Measurements from ENCODE around the gene KCNE4. TPM values are rescaled to one million over a fixed set of nuclear protein-coding genes. Genes with fewer than 3 reads are reported as not detected.

KCNE4 gene
- total RNA-seq, 1 donor from 2014 or later, result not detected

DNA sequence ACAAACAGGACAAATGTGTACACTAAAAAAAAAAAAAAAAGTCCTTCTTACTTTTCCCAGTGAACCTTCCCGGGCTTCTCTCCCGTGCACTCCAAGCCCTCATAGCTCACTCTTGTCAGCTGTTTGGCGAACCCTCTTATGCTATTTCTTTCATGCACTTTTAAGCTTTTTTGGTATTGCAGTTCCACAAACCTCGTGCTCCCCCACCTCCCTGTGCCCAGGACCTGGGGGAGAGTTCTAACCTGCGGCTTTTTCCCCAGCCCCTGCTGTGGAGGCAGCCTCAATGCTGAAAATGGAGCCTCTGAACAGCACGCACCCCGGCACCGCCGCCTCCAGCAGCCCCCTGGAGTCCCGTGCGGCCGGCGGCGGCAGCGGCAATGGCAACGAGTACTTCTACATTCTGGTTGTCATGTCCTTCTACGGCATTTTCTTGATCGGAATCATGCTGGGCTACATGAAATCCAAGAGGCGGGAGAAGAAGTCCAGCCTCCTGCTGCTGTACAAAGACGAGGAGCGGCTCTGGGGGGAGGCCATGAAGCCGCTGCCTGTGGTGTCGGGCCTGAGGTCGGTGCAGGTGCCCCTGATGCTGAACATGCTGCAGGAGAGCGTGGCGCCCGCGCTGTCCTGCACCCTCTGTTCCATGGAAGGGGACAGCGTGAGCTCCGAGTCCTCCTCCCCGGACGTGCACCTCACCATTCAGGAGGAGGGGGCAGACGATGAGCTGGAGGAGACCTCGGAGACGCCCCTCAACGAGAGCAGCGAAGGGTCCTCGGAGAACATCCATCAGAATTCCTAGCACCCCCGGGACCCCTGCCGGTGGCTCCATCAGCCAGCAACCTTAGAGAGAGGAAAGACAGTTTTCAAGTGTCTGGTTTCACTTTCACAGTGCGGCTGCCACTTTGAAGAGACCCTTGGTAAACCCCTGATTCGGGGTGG lies 826 bp downstream of the KCNE4 start:
- Mint-ChIP-seq H3K36me3 (ENCODE audit: unreplicated experiment) (no peaks in the 10 kb centered on the region), H3K27me3 (ENCODE audit: unreplicated experiment) (no peaks in the 10 kb centered on the region), H3K4me3 (ENCODE audit: unreplicated experiment) (no peak overlapping the region), H3K27ac (ENCODE audit: unreplicated experiment) (no peak overlapping the region), H3K4me1 (ENCODE audit: low read depth, unreplicated experiment) (peaks cover 4% of the 10 kb centered on the region), H3K9me3 (ENCODE audit: unreplicated experiment) (peaks cover 2% of the 10 kb centered on the region)
- no peak for DNase-seq
- TF ChIP-seq, protein P1, sequence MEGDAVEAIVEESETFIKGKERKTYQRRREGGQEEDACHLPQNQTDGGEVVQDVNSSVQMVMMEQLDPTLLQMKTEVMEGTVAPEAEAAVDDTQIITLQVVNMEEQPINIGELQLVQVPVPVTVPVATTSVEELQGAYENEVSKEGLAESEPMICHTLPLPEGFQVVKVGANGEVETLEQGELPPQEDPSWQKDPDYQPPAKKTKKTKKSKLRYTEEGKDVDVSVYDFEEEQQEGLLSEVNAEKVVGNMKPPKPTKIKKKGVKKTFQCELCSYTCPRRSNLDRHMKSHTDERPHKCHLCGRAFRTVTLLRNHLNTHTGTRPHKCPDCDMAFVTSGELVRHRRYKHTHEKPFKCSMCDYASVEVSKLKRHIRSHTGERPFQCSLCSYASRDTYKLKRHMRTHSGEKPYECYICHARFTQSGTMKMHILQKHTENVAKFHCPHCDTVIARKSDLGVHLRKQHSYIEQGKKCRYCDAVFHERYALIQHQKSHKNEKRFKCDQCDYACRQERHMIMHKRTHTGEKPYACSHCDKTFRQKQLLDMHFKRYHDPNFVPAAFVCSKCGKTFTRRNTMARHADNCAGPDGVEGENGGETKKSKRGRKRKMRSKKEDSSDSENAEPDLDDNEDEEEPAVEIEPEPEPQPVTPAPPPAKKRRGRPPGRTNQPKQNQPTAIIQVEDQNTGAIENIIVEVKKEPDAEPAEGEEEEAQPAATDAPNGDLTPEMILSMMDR (IDR thresholded peaks at IDR 0.05; ENCODE audit: partially characterized antibody, unreplicated experiment), result no peak

DNA sequence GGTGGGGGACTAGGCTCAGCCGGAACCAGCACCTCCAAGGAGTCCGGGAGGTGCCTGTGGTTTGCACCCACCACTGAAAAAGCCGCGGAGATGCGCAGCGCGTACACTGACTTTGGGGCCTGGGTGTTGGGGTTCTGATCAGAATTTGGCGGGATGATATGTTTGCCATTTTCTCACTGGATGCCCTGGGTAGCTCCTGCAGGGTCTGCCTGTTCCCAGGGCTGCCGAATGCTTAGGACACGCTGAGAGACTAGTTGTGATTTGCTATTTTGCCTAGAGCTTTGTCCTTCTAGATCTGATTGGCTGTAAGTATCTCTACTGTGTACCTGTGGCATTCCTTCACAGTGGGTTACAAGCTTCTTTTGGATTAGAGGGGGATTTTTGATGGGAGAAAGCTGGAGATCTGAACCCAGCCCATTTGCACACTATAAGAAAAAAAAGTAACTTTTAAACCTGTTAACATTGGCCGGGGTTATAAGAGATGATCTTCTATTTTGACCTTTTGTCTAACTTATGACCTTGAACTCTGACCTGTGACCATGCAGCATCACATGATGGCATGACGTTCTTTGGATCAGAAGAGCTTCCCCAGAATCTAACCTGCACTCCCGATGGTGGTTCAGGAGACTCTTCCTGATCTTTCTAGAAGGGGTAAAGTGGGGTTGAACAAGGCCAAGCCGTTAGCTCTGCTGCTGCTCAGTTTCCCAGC lies 1.6 kb downstream of the KCNE4 start:
- Mint-ChIP-seq H3K4me3 (ENCODE audit: unreplicated experiment) (no peak overlapping the region), H3K27ac (ENCODE audit: unreplicated experiment) (no peak overlapping the region), H3K4me1 (ENCODE audit: low read depth, unreplicated experiment) (peaks cover 4% of the 10 kb centered on the region), H3K9me3 (ENCODE audit: unreplicated experiment) (peaks cover 2% of the 10 kb centered on the region), H3K36me3 (ENCODE audit: unreplicated experiment) (no peaks in the 10 kb centered on the region), H3K27me3 (ENCODE audit: unreplicated experiment) (no peaks in the 10 kb centered on the region)
- no peak for DNase-seq
- TF ChIP-seq, protein P1 (IDR thresholded peaks at IDR 0.05; ENCODE audit: partially characterized antibody, unreplicated experiment), result no peak

DNA sequence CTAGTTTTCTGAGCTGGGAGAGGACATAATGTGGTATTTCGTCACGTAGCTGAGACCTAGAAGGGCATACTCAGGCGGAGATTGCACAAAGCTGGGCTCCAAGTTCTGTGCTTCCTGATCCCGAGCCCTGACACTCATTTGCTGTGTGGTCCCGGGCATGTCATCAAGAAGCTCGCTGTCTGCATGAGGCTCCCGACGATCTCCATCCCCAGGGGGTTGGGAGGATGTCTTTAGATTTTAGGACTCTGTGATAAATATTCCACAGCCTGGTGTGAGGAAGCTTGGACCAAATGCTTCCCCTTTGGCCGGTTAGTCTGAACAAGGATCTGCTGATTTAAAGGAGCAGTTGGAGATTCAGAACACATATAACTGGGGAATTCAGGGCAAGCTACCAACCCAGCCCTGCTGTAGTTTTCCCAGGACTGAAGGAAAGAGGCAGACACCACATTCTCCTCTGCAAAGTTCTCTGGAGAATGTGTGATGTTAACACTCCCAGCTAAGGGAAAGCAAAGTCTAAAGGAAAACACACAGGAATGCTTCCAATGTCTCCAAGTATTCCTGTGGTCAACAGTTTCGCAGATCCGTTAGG lies 2.3 kb downstream of the KCNE4 start:
- no peaks in the 10 kb centered on the region for H3K27me3 Mint-ChIP-seq (ENCODE audit: unreplicated experiment)
- H3K36me3 Mint-ChIP-seq (ENCODE audit: unreplicated experiment), result no peaks in the 10 kb centered on the region
- TF ChIP-seq, protein P1 (IDR thresholded peaks at IDR 0.05; ENCODE audit: partially characterized antibody, unreplicated experiment), result no peak
- peaks cover 4% of the 10 kb centered on the region for H3K4me1 Mint-ChIP-seq (ENCODE audit: low read depth, unreplicated experiment)
- H3K9me3 Mint-ChIP-seq (ENCODE audit: unreplicated experiment), result peaks cover 2% of the 10 kb centered on the region
- no peak overlapping the region for H3K4me3 Mint-ChIP-seq (ENCODE audit: unreplicated experiment)
- DNase-seq, result no peak
- no peak overlapping the region for H3K27ac Mint-ChIP-seq (ENCODE audit: unreplicated experiment)

DNA sequence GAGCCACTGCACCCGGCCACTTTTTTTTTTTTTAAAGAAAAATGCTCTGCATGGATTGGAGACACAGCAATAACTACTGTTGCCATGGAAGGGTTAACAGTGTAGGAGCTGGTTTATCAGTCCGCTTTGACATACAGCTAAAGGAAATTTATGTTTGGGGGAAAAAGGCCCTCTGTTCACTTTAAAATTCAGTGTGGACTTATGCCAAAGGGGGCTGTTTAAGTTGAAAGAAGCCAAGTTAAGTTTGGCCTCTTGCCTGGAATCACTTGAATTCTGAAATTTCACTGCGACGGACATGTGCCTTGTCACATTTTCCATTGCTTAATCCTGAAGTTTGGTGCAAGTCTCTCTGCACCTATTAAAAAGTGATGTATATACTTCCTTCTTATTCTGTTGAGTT lies 3.1 kb downstream of the KCNE4 start:
- no peaks in the 10 kb centered on the region for H3K36me3 Mint-ChIP-seq (ENCODE audit: unreplicated experiment)
- peaks cover 4% of the 10 kb centered on the region for H3K4me1 Mint-ChIP-seq (ENCODE audit: low read depth, unreplicated experiment)
- no peak overlapping the region for H3K4me3 Mint-ChIP-seq (ENCODE audit: unreplicated experiment)
- peaks cover 1% of the 10 kb centered on the region for H3K9me3 Mint-ChIP-seq (ENCODE audit: unreplicated experiment)
- no peaks in the 10 kb centered on the region for H3K27me3 Mint-ChIP-seq (ENCODE audit: unreplicated experiment)
- no peak overlapping the region for H3K27ac Mint-ChIP-seq (ENCODE audit: unreplicated experiment)
- no peak for DNase-seq
- TF ChIP-seq, protein P1 (IDR thresholded peaks at IDR 0.05; ENCODE audit: partially characterized antibody, unreplicated experiment), result no peak
